ENCODE data around the gene MGAT4B.

Gene MGAT4B

DNA sequence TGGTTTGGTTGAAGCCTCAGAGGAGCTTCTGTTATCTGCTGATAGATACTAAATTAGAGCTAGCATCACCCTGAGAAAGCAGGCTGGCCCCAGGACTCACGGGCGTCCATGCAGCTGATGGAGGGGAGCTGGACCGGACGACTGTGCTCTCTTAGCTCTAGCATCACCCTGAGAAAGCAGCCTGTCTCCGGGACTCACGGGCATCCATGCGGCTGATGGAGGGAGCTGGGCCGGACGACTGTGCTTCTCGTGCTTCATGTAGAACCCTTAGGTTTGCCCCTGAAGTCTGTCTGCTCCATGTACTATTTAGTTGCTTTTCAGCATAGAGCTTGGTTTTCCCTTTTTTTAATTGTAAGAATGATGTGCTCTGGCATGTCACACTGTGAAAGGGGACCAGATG lies 29.2 kb downstream of the MGAT4B start:
- Histone ChIP-seq H3K27me3 (ENCODE audit: insufficient read depth, low read length, poor library complexity) (no peaks in the 10 kb centered on the region), H2BK5ac (ENCODE audit: low read length) (no peak overlapping the region), H3K79me1 (ENCODE audit: low read length) (no peaks in the 10 kb centered on the region), H3K4me3 (ENCODE audit: low read length) (no peak overlapping the region), H2BK15ac (replicated peaks; ENCODE audit: low read depth) (no peak overlapping the region), H3K4me1 (ENCODE audit: control insufficient read depth, low read depth, low read length) (no peaks in the 10 kb centered on the region), H2AK5ac (ENCODE audit: low read length) (no peak overlapping the region), H3K79me2 (ENCODE audit: control insufficient read depth, insufficient read depth, low read length) (no peaks in the 10 kb centered on the region), H4K8ac (ENCODE audit: low read depth, low read length) (no peak overlapping the region), H3K4me2 (ENCODE audit: low read length) (no peak overlapping the region), H3K9ac (ENCODE audit: low read length) (no peak overlapping the region), H3K27ac (ENCODE audit: low read depth, low read length) (no peak overlapping the region), H2BK120ac (ENCODE audit: low read depth, low read length) (no peak overlapping the region), H3K23ac (ENCODE audit: low read length) (no peak overlapping the region), H3K4ac (ENCODE audit: low read depth, low read length) (no peak overlapping the region), H3K56ac (ENCODE audit: low read length) (no peak overlapping the region), H3K18ac (ENCODE audit: low read length) (no peak overlapping the region), H4K5ac (ENCODE audit: low read length) (no peak overlapping the region), H3K36me3 (ENCODE audit: control insufficient read depth, insufficient read depth, low read length) (peaks cover 6% of the 10 kb centered on the region)
- DNase-seq, result no peak
- no CpG with 5 or more reads among the region's 10 CpGs for whole genome bisulfite sequencing (ENCODE audit: extremely low coverage, insufficient coverage, low lambda C conversion rate)

DNA sequence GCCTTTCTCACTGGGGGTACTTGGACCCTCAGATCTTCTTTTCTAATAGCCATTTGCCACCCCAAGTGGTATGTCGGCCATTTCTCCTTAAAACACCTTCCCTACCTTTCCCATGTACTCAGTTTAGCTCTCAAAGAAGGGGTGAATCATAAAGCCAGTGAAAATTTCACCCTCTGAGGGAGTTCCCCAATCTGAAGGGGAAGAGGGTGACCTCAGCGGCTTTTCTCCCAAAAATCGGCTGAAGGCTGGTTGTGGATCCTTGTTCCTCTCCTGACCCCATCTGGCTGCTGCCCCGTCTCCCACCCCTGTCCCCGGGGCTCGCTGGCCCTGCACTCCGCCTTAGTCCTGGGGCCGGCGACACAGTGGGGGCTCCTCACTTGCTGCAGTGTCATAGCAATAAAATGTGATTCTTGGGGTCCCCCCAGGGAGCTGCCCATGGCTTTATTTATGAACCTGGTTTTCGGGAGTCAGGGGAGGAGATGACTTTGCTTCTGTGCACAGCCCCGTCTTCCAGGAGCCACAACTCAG lies 30.2 kb downstream of the MGAT4B start:
- WGBS (ENCODE audit: extremely low coverage, insufficient coverage, low lambda C conversion rate), result no CpG with 5 or more reads among the region's 11 CpGs

DNA sequence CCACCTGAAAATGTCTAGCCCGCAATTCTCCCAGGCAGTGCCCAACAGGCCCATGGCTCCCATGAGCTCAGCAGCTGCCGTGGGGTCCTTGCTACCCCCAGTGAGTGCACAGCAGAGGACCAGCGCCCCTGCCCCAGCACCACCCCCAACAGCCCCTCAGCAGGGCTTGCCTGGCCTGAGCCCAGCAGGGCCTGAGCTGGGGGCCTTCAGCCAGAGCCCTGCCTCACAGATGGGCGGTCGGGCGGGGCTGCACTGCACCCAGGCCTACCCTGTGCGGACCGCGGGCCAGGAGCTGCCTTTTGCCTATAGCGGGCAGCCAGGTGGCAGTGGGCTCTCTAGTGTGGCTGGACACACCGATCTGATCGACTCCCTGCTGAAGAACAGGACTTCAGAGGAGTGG lies 32.2 kb downstream of the MGAT4B start:
- Histone ChIP-seq H3K18ac (ENCODE audit: low read length) (no peak overlapping the region), H4K5ac (ENCODE audit: low read length) (no peak overlapping the region), H2BK5ac (ENCODE audit: low read length) (no peak overlapping the region), H3K4me1 (ENCODE audit: control insufficient read depth, low read depth, low read length) (no peaks in the 10 kb centered on the region), H3K36me3 (ENCODE audit: control insufficient read depth, insufficient read depth, low read length) (peaks cover 14% of the 10 kb centered on the region), H3K79me1 (ENCODE audit: low read length) (no peaks in the 10 kb centered on the region), H3K9ac (ENCODE audit: low read length) (no peak overlapping the region), H3K27me3 (ENCODE audit: insufficient read depth, low read length, poor library complexity) (no peaks in the 10 kb centered on the region), H2BK15ac (replicated peaks; ENCODE audit: low read depth) (no peak overlapping the region), H3K56ac (ENCODE audit: low read length) (no peak overlapping the region), H3K27ac (ENCODE audit: low read depth, low read length) (no peak overlapping the region), H2AK5ac (ENCODE audit: low read length) (no peak overlapping the region), H4K8ac (ENCODE audit: low read depth, low read length) (no peak overlapping the region), H3K23ac (ENCODE audit: low read length) (no peak overlapping the region), H3K4me3 (ENCODE audit: low read length) (no peak overlapping the region), H2BK120ac (ENCODE audit: low read depth, low read length) (no peak overlapping the region), H3K4ac (ENCODE audit: low read depth, low read length) (no peak overlapping the region), H3K79me2 (ENCODE audit: control insufficient read depth, insufficient read depth, low read length) (no peaks in the 10 kb centered on the region), H3K4me2 (ENCODE audit: low read length) (no peak overlapping the region)
- no peak for DNase-seq
- WGBS (ENCODE audit: extremely low coverage, insufficient coverage, low lambda C conversion rate), result no CpG with 5 or more reads among the region's 12 CpGs

More for the DNA sequence above, 30.2 kb downstream of the MGAT4B start:
- Histone ChIP-seq H3K4ac (ENCODE audit: low read depth, low read length) (no peak overlapping the region), H3K36me3 (ENCODE audit: control insufficient read depth, insufficient read depth, low read length) (peaks cover 10% of the 10 kb centered on the region), H3K27ac (ENCODE audit: low read depth, low read length) (no peak overlapping the region), H3K27me3 (ENCODE audit: insufficient read depth, low read length, poor library complexity) (no peaks in the 10 kb centered on the region), H4K5ac (ENCODE audit: low read length) (no peak overlapping the region), H4K8ac (ENCODE audit: low read depth, low read length) (no peak overlapping the region), H2AK5ac (ENCODE audit: low read length) (no peak overlapping the region), H3K23ac (ENCODE audit: low read length) (no peak overlapping the region), H3K4me1 (ENCODE audit: control insufficient read depth, low read depth, low read length) (no peaks in the 10 kb centered on the region), H2BK15ac (replicated peaks; ENCODE audit: low read depth) (no peak overlapping the region), H3K18ac (ENCODE audit: low read length) (no peak overlapping the region), H3K79me2 (ENCODE audit: control insufficient read depth, insufficient read depth, low read length) (no peaks in the 10 kb centered on the region), H2BK120ac (ENCODE audit: low read depth, low read length) (no peak overlapping the region), H3K79me1 (ENCODE audit: low read length) (no peaks in the 10 kb centered on the region), H3K56ac (ENCODE audit: low read length) (no peak overlapping the region), H3K4me3 (ENCODE audit: low read length) (no peak overlapping the region), H3K4me2 (ENCODE audit: low read length) (no peak overlapping the region), H3K9ac (ENCODE audit: low read length) (no peak overlapping the region), H2BK5ac (ENCODE audit: low read length) (no peak overlapping the region)
- DNase-seq, result no peak

DNA sequence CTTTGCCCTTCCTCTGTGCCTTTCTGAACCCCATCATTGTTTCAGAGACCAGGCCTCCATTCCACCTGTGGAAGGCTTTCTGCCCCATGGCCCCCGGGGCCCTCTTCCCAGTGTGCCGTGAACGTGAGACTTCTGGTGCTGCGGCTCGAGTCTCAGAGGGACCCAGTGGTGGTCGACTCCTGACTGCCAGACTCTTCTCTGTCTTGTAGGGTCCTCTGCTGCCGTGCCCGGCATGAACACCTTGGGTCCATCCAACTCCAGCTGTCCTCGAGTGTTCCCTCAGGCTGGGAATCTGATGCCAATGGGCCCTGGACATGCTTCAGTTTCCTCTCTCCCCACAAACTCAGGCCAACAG lies 33.0 kb downstream of the MGAT4B start:
- no peak overlapping the region for H3K4me2 ChIP-seq (ENCODE audit: low read length)
- no peak overlapping the region for H4K8ac ChIP-seq (ENCODE audit: low read depth, low read length)
- H3K56ac ChIP-seq (ENCODE audit: low read length), result no peak overlapping the region
- H2BK120ac ChIP-seq (ENCODE audit: low read depth, low read length), result no peak overlapping the region
- no peak overlapping the region for H3K18ac ChIP-seq (ENCODE audit: low read length)
- no peak overlapping the region for H2AK5ac ChIP-seq (ENCODE audit: low read length)
- H3K27me3 ChIP-seq (ENCODE audit: insufficient read depth, low read length, poor library complexity), result no peaks in the 10 kb centered on the region
- peaks cover 18% of the 10 kb centered on the region for H3K36me3 ChIP-seq (ENCODE audit: control insufficient read depth, insufficient read depth, low read length)
- H4K5ac ChIP-seq (ENCODE audit: low read length), result no peak overlapping the region
- no peak overlapping the region for H2BK5ac ChIP-seq (ENCODE audit: low read length)
- no CpG with 5 or more reads among the region's 9 CpGs for WGBS (ENCODE audit: extremely low coverage, insufficient coverage, low lambda C conversion rate)
- H3K4me3 ChIP-seq (ENCODE audit: low read length), result no peak overlapping the region
- no peaks in the 10 kb centered on the region for H3K4me1 ChIP-seq (ENCODE audit: control insufficient read depth, low read depth, low read length)
- H3K23ac ChIP-seq (ENCODE audit: low read length), result no peak overlapping the region
- no peak overlapping the region for H3K27ac ChIP-seq (ENCODE audit: low read depth, low read length)
- no peaks in the 10 kb centered on the region for H3K79me2 ChIP-seq (ENCODE audit: control insufficient read depth, insufficient read depth, low read length)
- no peak overlapping the region for H3K9ac ChIP-seq (ENCODE audit: low read length)
- H2BK15ac ChIP-seq (replicated peaks; ENCODE audit: low read depth), result no peak overlapping the region
- H3K79me1 ChIP-seq (ENCODE audit: low read length), result peaks cover 5% of the 10 kb centered on the region
- H3K4ac ChIP-seq (ENCODE audit: low read depth, low read length), result no peak overlapping the region
- DNase-seq, result no peak

DNA sequence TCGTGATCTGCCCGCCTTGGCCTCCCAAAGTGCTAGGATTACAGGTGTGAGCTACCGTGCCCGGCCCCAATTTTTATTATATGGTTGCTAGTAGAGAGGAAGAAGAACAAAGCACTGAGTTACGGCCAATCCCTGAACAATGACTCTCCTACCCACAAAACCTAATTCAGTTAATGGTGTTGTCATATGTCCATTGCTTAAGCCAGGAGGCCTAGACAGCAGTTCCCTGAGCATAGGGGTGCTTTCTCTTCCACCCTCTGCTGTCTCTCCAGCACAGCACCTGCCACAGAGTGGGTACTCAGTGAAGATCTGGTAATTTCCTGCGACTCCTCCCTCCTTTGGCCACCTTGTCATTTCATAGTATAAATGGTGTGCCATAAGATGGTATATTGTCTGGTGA lies 34.3 kb downstream of the MGAT4B start:
- no peak overlapping the region for H2BK15ac ChIP-seq (replicated peaks; ENCODE audit: low read depth)
- no peak overlapping the region for H4K5ac ChIP-seq (ENCODE audit: low read length)
- H3K4me3 ChIP-seq (ENCODE audit: low read length), result no peak overlapping the region
- H3K27ac ChIP-seq (ENCODE audit: low read depth, low read length), result no peak overlapping the region
- H3K56ac ChIP-seq (ENCODE audit: low read length), result no peak overlapping the region
- peaks cover 4% of the 10 kb centered on the region for H3K79me2 ChIP-seq (ENCODE audit: control insufficient read depth, insufficient read depth, low read length)
- no peaks in the 10 kb centered on the region for H3K4me1 ChIP-seq (ENCODE audit: control insufficient read depth, low read depth, low read length)
- DNase-seq, result no peak
- H3K23ac ChIP-seq (ENCODE audit: low read length), result no peak overlapping the region
- no peak overlapping the region for H2BK5ac ChIP-seq (ENCODE audit: low read length)
- no peak overlapping the region for H3K4ac ChIP-seq (ENCODE audit: low read depth, low read length)
- no peak overlapping the region for H2AK5ac ChIP-seq (ENCODE audit: low read length)
- peaks cover 17% of the 10 kb centered on the region for H3K36me3 ChIP-seq (ENCODE audit: control insufficient read depth, insufficient read depth, low read length)
- no peaks in the 10 kb centered on the region for H3K27me3 ChIP-seq (ENCODE audit: insufficient read depth, low read length, poor library complexity)
- no peak overlapping the region for H3K9ac ChIP-seq (ENCODE audit: low read length)
- H3K18ac ChIP-seq (ENCODE audit: low read length), result no peak overlapping the region
- H4K8ac ChIP-seq (ENCODE audit: low read depth, low read length), result no peak overlapping the region
- H3K4me2 ChIP-seq (ENCODE audit: low read length), result no peak overlapping the region
- peaks cover 8% of the 10 kb centered on the region for H3K79me1 ChIP-seq (ENCODE audit: low read length)
- H2BK120ac ChIP-seq (ENCODE audit: low read depth, low read length), result no peak overlapping the region
- WGBS (ENCODE audit: extremely low coverage, insufficient coverage, low lambda C conversion rate), result no CpG with 5 or more reads among the region's 6 CpGs

DNA sequence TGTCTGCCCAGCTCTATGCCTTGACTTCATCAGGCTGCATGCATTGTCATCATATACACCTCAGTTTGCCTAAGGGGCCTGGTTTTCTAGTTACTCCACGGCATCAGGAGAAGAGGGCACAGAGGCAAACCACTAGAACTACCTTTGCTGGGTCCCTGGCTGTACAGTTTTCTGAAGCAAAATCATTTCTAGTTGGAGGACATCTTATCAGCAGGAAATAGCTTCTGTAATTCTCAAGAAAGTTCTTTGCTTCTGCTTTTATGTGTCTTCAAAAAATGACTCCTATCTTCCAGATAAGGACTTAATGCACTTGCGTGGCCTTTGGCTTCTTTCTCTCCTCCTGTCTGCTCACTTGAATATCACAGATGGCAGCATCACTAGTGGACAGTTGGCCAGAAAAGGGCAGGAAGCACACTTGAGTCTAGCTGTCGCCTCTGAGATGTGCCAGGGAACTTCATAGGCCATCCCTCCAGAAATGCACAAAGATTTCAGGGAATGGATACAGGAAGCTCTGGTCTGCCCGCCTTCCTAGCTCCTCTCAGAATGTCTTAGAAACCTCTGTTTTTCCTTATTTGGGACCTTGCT lies 35.3 kb downstream of the MGAT4B start:
- Histone ChIP-seq H3K79me1 (ENCODE audit: low read length) (peaks cover 9% of the 10 kb centered on the region), H3K18ac (ENCODE audit: low read length) (no peak overlapping the region), H3K4me2 (ENCODE audit: low read length) (no peak overlapping the region), H3K56ac (ENCODE audit: low read length) (no peak overlapping the region), H3K27ac (ENCODE audit: low read depth, low read length) (no peak overlapping the region), H2BK120ac (ENCODE audit: low read depth, low read length) (no peak overlapping the region), H3K9ac (ENCODE audit: low read length) (no peak overlapping the region), H3K4ac (ENCODE audit: low read depth, low read length) (no peak overlapping the region), H2BK5ac (ENCODE audit: low read length) (no peak overlapping the region), H2BK15ac (replicated peaks; ENCODE audit: low read depth) (no peak overlapping the region), H4K8ac (ENCODE audit: low read depth, low read length) (no peak overlapping the region), H3K4me1 (ENCODE audit: control insufficient read depth, low read depth, low read length) (no peaks in the 10 kb centered on the region), H3K79me2 (ENCODE audit: control insufficient read depth, insufficient read depth, low read length) (peaks cover 7% of the 10 kb centered on the region), H3K23ac (ENCODE audit: low read length) (no peak overlapping the region), H4K5ac (ENCODE audit: low read length) (no peak overlapping the region), H2AK5ac (ENCODE audit: low read length) (no peak overlapping the region), H3K36me3 (ENCODE audit: control insufficient read depth, insufficient read depth, low read length) (peaks cover 17% of the 10 kb centered on the region), H3K27me3 (ENCODE audit: insufficient read depth, low read length, poor library complexity) (no peaks in the 10 kb centered on the region), H3K4me3 (ENCODE audit: low read length) (no peak overlapping the region)
- DNase-seq, result no peak
- no CpG with 5 or more reads among the region's 4 CpGs for WGBS (ENCODE audit: extremely low coverage, insufficient coverage, low lambda C conversion rate)
